ENCODE measurements around the gene KRT6A.

GRCh38 chr12:52480073-52480472 lies 13.0 kb downstream of the KRT6A start:
- no peak for TF ChIP-seq ZFP3 (CRISPR knock-in tag; IDR thresholded peaks at IDR 0.05)
- no peak for TF ChIP-seq CSDC2 (CRISPR knock-in tag; IDR thresholded peaks at IDR 0.05)
- TF ChIP-seq CREB5 (CRISPR knock-in tag; IDR thresholded peaks at IDR 0.05; ENCODE audit: low read depth): no peak
- no peak for TF ChIP-seq ZNF8 (CRISPR knock-in tag; IDR thresholded peaks at IDR 0.05)
